Activated B cell treated with CpG ODN at 0.5 μM for 24 hours (primary cell): Measurements from ENCODE around the gene KIF27. TPM values are rescaled to one million over a fixed set of nuclear protein-coding genes. Genes with fewer than 3 reads are reported as not detected.

Experiments
- ATAC-seq: fragments of 200-7000 bp; cut with Tn5 transposase; one replicate; pipeline ENCODE4 v1.10.0; 2021; ENCODE audit warnings: low read depth, mild to moderate bottlenecking, moderate library complexity
- CTCF ChIA-PET: fragments of 350-600 bp; sonication (Branson Sonifier 250); formaldehyde crosslinking; loops from one replicate; lab custom pipeline; 2021; ENCODE audit warnings: antibody characterized with exemption; lab: Charles Lee
- POLR2A ChIA-PET: fragments of 350-600 bp; sonication (Branson Sonifier 250); formaldehyde crosslinking; loops from one replicate; lab custom pipeline; 2021; ENCODE audit warnings: antibody characterized with exemption; lab: Charles Lee
- DNase-seq: peaks from one replicate; pipeline ENCODE4 v3.0.0; 2022
- H3K27ac Mint-ChIP-seq: one replicate; pipeline ENCODE4 v1.8.0; 2020; ENCODE audit warnings: mixed read lengths
- H3K27me3 Mint-ChIP-seq: one replicate; pipeline ENCODE4 v1.8.0; 2021; ENCODE audit warnings: mixed read lengths
- H3K36me3 Mint-ChIP-seq: one replicate; pipeline ENCODE4 v1.8.0; 2021; ENCODE audit warnings: low read depth, mixed read lengths
- H3K4me1 Mint-ChIP-seq: one replicate; pipeline ENCODE4 v1.8.0; 2021; ENCODE audit warnings: mixed read lengths
- H3K4me3 Mint-ChIP-seq: one replicate; pipeline ENCODE4 v1.8.0; 2020; ENCODE audit warnings: mild to moderate bottlenecking, mixed read lengths
- H3K9me3 Mint-ChIP-seq: one replicate; pipeline ENCODE4 v1.8.0; 2020; ENCODE audit warnings: mixed read lengths
- intact Hi-C: fragments of 100-400 bp; cut with micrococcal nuclease; formaldehyde crosslinking; loops from one replicate; pipeline ENCODE4 v1.15.1; 2024
- total RNA-seq: library from RNA; stranded (reverse); gene quantifications from 2 replicates; pipeline ENCODE4 v1.2.3, GENCODE V29; 2022
- TF ChIP-seq, protein P1 (sequence below): fragments of 200-600 bp; IDR thresholded peaks from one replicate; pipeline ENCODE4 v1.8.0; 2022; ENCODE audit warnings: antibody characterized with exemption, mild to moderate bottlenecking

KIF27 gene
- total RNA-seq, 1 donor from 2014 or later: 5.1 TPM

DNA sequence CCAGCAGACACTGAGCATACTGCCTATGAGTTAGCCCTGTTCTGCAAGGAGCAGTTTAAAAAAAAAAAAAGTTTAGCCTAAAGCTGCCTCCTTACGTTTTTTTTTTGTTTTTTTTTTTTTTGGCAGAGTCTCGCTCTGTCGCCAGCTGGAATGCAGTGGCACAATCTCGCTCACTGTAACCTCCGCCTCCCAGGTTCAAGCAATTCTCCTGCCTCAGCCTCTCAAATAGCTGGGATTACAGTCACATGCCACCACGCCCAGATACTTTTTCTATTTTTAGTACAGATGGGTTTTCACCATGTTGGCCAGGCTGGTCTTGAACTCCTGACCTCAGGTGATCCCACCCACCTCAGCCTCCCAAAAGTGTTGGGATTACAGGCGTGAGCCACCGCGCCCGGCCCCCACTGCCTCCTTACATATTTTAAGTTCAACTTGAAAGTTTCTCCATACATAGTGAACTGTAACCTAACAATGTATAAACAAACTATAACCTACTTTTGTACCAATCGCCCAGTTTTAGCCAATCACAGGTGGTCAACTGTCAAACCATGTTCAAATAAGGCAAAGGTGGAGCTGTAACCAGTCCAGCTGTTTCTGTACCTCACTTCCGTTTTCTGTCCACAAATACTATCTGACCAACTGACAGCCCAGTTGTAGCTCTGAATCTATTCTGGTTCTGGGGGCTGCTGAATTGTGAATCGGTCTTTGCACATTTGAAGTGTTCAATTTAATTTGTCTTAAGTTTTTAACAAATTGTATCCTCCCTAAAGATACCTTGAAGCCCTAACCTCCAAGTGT lies 120.8 kb downstream of the KIF27 start:
- no peak overlapping the region for H3K4me3 Mint-ChIP-seq
- H3K27me3 Mint-ChIP-seq: no peaks in the 10 kb centered on the region
- H3K9me3 Mint-ChIP-seq: no peaks in the 10 kb centered on the region
- H3K4me1 Mint-ChIP-seq: no peaks in the 10 kb centered on the region
- TF ChIP-seq, protein P1, sequence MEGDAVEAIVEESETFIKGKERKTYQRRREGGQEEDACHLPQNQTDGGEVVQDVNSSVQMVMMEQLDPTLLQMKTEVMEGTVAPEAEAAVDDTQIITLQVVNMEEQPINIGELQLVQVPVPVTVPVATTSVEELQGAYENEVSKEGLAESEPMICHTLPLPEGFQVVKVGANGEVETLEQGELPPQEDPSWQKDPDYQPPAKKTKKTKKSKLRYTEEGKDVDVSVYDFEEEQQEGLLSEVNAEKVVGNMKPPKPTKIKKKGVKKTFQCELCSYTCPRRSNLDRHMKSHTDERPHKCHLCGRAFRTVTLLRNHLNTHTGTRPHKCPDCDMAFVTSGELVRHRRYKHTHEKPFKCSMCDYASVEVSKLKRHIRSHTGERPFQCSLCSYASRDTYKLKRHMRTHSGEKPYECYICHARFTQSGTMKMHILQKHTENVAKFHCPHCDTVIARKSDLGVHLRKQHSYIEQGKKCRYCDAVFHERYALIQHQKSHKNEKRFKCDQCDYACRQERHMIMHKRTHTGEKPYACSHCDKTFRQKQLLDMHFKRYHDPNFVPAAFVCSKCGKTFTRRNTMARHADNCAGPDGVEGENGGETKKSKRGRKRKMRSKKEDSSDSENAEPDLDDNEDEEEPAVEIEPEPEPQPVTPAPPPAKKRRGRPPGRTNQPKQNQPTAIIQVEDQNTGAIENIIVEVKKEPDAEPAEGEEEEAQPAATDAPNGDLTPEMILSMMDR: no peak
- no peak overlapping the region for H3K27ac Mint-ChIP-seq
- ChIA-PET CTCF (no interaction called here), POLR2A (no interaction called here)
- peaks cover 24% of the 10 kb centered on the region for H3K36me3 Mint-ChIP-seq
- no peak for ATAC-seq
- intact Hi-C loops: no loop called here
- no peak for DNase-seq

DNA sequence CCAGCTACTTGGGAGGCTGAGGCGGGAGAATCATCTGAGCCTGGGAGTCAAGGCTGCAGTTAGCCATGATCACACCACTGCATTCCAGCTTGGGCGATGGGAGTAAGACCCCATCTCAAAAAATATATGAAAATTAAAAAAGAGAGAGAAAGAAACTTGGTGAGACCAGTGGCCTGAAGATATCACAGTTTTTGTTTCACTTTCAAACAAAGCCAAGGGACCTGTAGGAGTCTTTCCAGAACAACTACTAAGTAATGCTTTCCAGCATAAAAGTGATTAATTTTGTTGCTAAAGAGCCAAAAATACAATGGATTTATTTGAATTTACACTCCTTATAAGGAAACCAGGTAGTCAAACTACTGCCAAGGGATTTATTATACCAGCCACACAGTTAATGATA lies 127.2 kb downstream of the KIF27 start:
- no peak for ATAC-seq
- intact Hi-C loops: no loop called here
- no peaks in the 10 kb centered on the region for H3K27me3 Mint-ChIP-seq
- no peak for DNase-seq
- TF ChIP-seq, protein P1: no peak
- H3K9me3 Mint-ChIP-seq: no peaks in the 10 kb centered on the region
- peaks cover 27% of the 10 kb centered on the region for H3K36me3 Mint-ChIP-seq
- H3K4me1 Mint-ChIP-seq: no peaks in the 10 kb centered on the region
- CTCF ChIA-PET: interaction anchor here (1.5 kb wide), 1 partner anchor 146 kb away, joined by 4 read pairs; no protein-coding TSS in a partner anchor
- H3K4me3 Mint-ChIP-seq: no peak overlapping the region
- POLR2A ChIA-PET: no interaction called here
- H3K27ac Mint-ChIP-seq: no peak overlapping the region

DNA sequence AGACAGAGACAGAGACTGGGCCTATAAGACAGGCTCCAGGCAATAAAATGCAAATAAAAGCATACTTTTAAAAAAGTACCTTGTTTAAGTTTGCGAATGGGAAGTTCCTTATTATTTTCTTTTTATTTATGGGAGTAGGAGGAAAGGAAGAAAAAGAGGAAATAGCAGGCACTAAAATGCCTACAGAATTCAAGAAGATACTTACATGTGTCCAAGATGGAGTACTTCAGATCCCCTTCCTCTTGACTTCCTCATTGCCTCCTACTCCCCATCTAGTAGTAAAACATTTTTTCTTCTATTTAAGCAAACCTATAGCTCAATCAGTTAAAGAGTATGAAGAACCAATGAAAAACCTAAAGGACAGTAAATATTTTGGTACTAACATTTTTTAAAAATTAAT lies 128.5 kb downstream of the KIF27 start:
- Mint-ChIP-seq H3K36me3 (peaks cover 19% of the 10 kb centered on the region), H3K27me3 (no peaks in the 10 kb centered on the region), H3K27ac (no peak overlapping the region), H3K9me3 (no peaks in the 10 kb centered on the region), H3K4me3 (no peak overlapping the region), H3K4me1 (no peaks in the 10 kb centered on the region)
- intact Hi-C loops: no loop called here
- TF ChIP-seq, protein P1: no peak
- no peak for DNase-seq
- POLR2A ChIA-PET: no interaction called here
- no peak for ATAC-seq
- CTCF ChIA-PET: interaction anchor here (1.5 kb wide), 1 partner anchor 147 kb away, joined by 4 read pairs; no protein-coding TSS in a partner anchor

Other genes starting within 250 kb of the KIF27 start
- 84.4 and 96.8 TPM in 2 replicates for gene UBQLN1, start 213.5 kb downstream of the KIF27 start, total RNA-seq
- gene GKAP1, start 103.7 kb downstream of the KIF27 start, total RNA-seq: 3.7 and 4.3 TPM in 2 replicates
- gene HNRNPK, start 58.8 kb upstream of the KIF27 start, total RNA-seq: 645 and 678 TPM in 2 replicates
- gene RMI1, start 59.4 kb upstream of the KIF27 start, total RNA-seq: 6.6 and 8.5 TPM in 2 replicates